ENCODE measurements around the gene SETBP1. TPM values are rescaled to one million over a fixed set of nuclear protein-coding genes. Genes with fewer than 3 reads are reported as not detected.

SETBP1 gene
- polyA plus RNA-seq, 6 donors from 2014 or later: 6.0 to 20.2 (median 10.0) TPM

GRCh38 chr18:44981121-44981520 lies 300.4 kb downstream of the SETBP1 start:
- Mint-ChIP-seq H3K27me3 (no peaks in the 10 kb centered on the region), H3K9me3 (no peaks in the 10 kb centered on the region), H3K4me3 (no peak overlapping the region), H3K36me3 (peaks cover 8 to 12% of the 10 kb centered on the region in 2 donors), H3K27ac (peak overlapping the region in 2 of 6 donors; percentile 57 to 74), H3K4me1 (peaks cover 25 to 34% (median 29%) of the 10 kb centered on the region in 3 donors)
- ATAC-seq (ENCODE audit: low read depth in 2 of 2): no peak
- no peak for DNase-seq

DNA sequence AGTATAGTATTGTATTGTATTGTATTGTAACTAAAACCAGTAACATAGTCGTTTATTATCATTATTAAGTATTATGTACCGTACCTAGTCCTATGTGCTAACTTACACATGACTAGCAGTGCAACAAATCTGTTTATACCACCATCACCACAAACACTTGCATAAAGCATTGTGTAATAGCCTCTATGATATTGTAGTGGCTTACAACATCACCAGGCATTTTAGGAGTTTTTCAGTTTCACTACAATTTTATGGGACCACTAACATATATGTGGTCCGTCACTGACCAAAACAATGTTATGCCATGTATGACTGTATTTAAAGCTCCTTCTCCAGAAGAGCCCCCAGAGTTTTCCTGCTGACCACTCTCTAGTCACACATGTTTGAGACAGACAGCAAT lies 306.2 kb downstream of the SETBP1 start:
- DNase-seq (no peak), ATAC-seq (ENCODE audit: low read depth in 2 of 2) (no peak)
- Mint-ChIP-seq H3K4me3 (no peak overlapping the region), H3K27ac (no peak overlapping the region), H3K9me3 (peaks cover 0 to 20% (median 7%) of the 10 kb centered on the region in 7 donors), H3K27me3 (no peaks in the 10 kb centered on the region), H3K36me3 (peaks cover 0 to 8% of the 10 kb centered on the region in 2 donors), H3K4me1 (peaks cover 9 to 11% (median 10%) of the 10 kb centered on the region in 3 donors)

GRCh38 chr18:44987371-44987770 lies 306.7 kb downstream of the SETBP1 start:
- no peak overlapping the region for H3K27ac Mint-ChIP-seq
- peaks cover 0 to 8% of the 10 kb centered on the region in 2 donors for H3K36me3 Mint-ChIP-seq
- DNase-seq (no peak), ATAC-seq (ENCODE audit: low read depth in 2 of 2) (no peak)
- H3K9me3 Mint-ChIP-seq: peaks cover 0 to 20% (median 7%) of the 10 kb centered on the region in 7 donors
- peaks cover 8 to 10% (median 9%) of the 10 kb centered on the region in 3 donors for H3K4me1 Mint-ChIP-seq
- H3K27me3 Mint-ChIP-seq: no peaks in the 10 kb centered on the region
- no peak overlapping the region for H3K4me3 Mint-ChIP-seq

DNA sequence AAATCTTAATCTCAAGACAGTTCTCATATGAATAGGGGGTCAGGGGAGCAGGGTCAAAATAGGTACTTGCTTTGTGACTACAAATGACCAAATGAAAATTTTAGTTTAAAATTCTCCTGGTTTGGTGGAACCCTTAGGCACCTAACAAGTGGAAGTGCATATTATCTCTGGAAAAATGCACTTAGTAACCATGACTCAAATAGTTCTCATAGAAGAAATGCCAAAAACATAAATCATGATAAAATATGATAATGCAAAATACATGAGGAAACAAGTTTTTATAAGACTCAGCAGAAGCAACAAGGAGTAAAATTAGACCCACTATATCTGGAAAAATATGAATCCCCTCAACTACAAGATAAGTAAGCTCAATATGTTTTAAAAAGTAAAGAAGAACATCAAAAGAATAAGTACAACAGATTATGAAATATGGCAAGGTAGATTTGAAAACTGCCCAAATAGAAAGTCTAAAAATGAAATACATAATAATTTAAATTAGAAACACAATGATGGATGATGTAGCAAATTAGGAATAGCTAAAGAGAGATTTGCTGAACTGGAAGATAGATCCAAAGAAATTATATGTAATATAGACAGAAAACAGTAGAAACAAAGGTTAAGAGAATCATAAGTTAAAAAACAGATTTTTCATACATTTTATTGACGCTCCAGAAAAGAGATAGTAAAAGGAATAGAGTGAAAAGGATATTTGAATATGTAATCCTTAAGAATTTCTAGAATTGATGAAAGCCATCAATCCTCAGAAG lies 308.3 kb downstream of the SETBP1 start:
- H3K27me3 Mint-ChIP-seq: no peaks in the 10 kb centered on the region
- H3K4me1 Mint-ChIP-seq: peaks cover 4 to 6% (median 5%) of the 10 kb centered on the region in 3 donors
- peaks cover 0 to 20% (median 7%) of the 10 kb centered on the region in 7 donors for H3K9me3 Mint-ChIP-seq
- ATAC-seq (ENCODE audit: low read depth in 2 of 2): no peak
- no peak overlapping the region for H3K4me3 Mint-ChIP-seq
- H3K36me3 Mint-ChIP-seq: peaks cover 0 to 8% of the 10 kb centered on the region in 2 donors
- DNase-seq: no peak
- H3K27ac Mint-ChIP-seq: peak overlapping the region in 1 of 6 donors; percentile 7

GRCh38 chr18:44996261-44996660 lies 315.6 kb downstream of the SETBP1 start:
- Mint-ChIP-seq H3K4me3 (peak overlapping the region in 3 of 8 donors; percentile 12 to 74 (median 36)), H3K4me1 (peaks cover 11 to 19% (median 12%) of the 10 kb centered on the region in 3 donors), H3K27ac (peak overlapping the region in 5 of 6 donors; percentile 37 to 96 (median 64)), H3K9me3 (peaks cover 0 to 10% (median 0%) of the 10 kb centered on the region in 7 donors), H3K27me3 (no peaks in the 10 kb centered on the region), H3K36me3 (peaks cover 18 to 27% of the 10 kb centered on the region in 2 donors)
- DNase-seq (peak; percentile 17), ATAC-seq (ENCODE audit: low read depth in 2 of 2) (peak; percentile 85 to 86)

GRCh38 chr18:44997174-44997573 lies 316.5 kb downstream of the SETBP1 start:
- ATAC-seq (ENCODE audit: low read depth in 2 of 2): no peak
- H3K36me3 Mint-ChIP-seq: peaks cover 18 to 27% of the 10 kb centered on the region in 2 donors

GRCh38 chr18:44998360-44998759 lies 317.7 kb downstream of the SETBP1 start:
- H3K27me3 Mint-ChIP-seq: no peaks in the 10 kb centered on the region
- no peak overlapping the region for H3K27ac Mint-ChIP-seq
- no peak for DNase-seq
- H3K36me3 Mint-ChIP-seq: peaks cover 18 to 27% of the 10 kb centered on the region in 2 donors
- peaks cover 0 to 10% (median 0%) of the 10 kb centered on the region in 7 donors for H3K9me3 Mint-ChIP-seq
- no peak for ATAC-seq (ENCODE audit: low read depth in 2 of 2)
- H3K4me1 Mint-ChIP-seq: peaks cover 11 to 22% (median 12%) of the 10 kb centered on the region in 3 donors
- no peak overlapping the region for H3K4me3 Mint-ChIP-seq

More at GRCh38 chr18:44997174-44997573, 316.5 kb downstream of the SETBP1 start:
- H3K4me3 Mint-ChIP-seq: no peak overlapping the region
- H3K4me1 Mint-ChIP-seq: peaks cover 11 to 22% (median 12%) of the 10 kb centered on the region in 3 donors
- H3K27me3 Mint-ChIP-seq: no peaks in the 10 kb centered on the region
- peak overlapping the region in 1 of 6 donors; percentile 66 for H3K27ac Mint-ChIP-seq
- no peak for DNase-seq
- H3K9me3 Mint-ChIP-seq: peaks cover 0 to 10% (median 0%) of the 10 kb centered on the region in 7 donors

GRCh38 chr18:45004546-45005080 lies 323.9 kb downstream of the SETBP1 start:
- peaks cover 27 to 40% (median 31%) of the 10 kb centered on the region in 3 donors for H3K4me1 Mint-ChIP-seq
- DNase-seq: no peak
- no peak for ATAC-seq (ENCODE audit: low read depth in 2 of 2)

DNA sequence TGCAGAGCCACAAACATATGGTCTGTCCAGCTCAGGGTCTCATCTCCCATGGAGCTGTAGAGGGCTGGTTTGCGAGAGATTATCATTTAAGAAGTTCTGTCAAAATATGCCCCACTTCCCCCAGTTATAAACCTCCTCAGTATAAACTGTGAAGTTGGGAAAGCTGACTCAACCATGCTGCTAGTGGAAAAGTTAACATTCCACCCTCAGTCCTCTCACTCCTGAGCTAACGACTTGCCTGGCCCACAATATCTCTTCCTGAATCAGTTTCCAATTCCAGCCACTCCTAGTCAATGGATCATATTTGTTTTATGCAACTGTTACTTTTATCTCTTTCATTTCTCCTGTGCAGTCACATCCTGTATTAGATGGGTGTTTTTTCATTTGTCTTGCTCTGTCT lies 326.2 kb downstream of the SETBP1 start:
- peaks cover 0 to 1% (median 0%) of the 10 kb centered on the region in 7 donors for H3K9me3 Mint-ChIP-seq
- H3K4me3 Mint-ChIP-seq: no peak overlapping the region
- ATAC-seq (ENCODE audit: low read depth in 2 of 2) (no peak), DNase-seq (no peak)
- H3K36me3 Mint-ChIP-seq: peaks cover 4 to 21% of the 10 kb centered on the region in 2 donors
- H3K27ac Mint-ChIP-seq: peak overlapping the region in 1 of 6 donors; percentile 42
- H3K27me3 Mint-ChIP-seq: no peaks in the 10 kb centered on the region
- H3K4me1 Mint-ChIP-seq: peaks cover 38 to 56% (median 38%) of the 10 kb centered on the region in 3 donors

More at GRCh38 chr18:45004546-45005080, 323.9 kb downstream of the SETBP1 start:
- Mint-ChIP-seq H3K27me3 (no peaks in the 10 kb centered on the region), H3K4me3 (no peak overlapping the region), H3K36me3 (peaks cover 0 to 15% of the 10 kb centered on the region in 2 donors), H3K27ac (peak overlapping the region in 4 of 6 donors; percentile 38 to 84 (median 59)), H3K9me3 (no peaks in the 10 kb centered on the region)

GRCh38 chr18:45007531-45007930 lies 326.8 kb downstream of the SETBP1 start:
- Mint-ChIP-seq H3K4me3 (peak overlapping the region in 1 of 8 donors; percentile 13), H3K4me1 (peaks cover 38 to 55% (median 41%) of the 10 kb centered on the region in 3 donors), H3K36me3 (peaks cover 10 to 27% of the 10 kb centered on the region in 2 donors), H3K27me3 (no peaks in the 10 kb centered on the region), H3K9me3 (peaks cover 0 to 4% (median 0%) of the 10 kb centered on the region in 7 donors), H3K27ac (peak overlapping the region in 4 of 6 donors; percentile 30 to 68 (median 41))
- ATAC-seq (ENCODE audit: low read depth in 2 of 2) (no peak), DNase-seq (no peak)

DNA sequence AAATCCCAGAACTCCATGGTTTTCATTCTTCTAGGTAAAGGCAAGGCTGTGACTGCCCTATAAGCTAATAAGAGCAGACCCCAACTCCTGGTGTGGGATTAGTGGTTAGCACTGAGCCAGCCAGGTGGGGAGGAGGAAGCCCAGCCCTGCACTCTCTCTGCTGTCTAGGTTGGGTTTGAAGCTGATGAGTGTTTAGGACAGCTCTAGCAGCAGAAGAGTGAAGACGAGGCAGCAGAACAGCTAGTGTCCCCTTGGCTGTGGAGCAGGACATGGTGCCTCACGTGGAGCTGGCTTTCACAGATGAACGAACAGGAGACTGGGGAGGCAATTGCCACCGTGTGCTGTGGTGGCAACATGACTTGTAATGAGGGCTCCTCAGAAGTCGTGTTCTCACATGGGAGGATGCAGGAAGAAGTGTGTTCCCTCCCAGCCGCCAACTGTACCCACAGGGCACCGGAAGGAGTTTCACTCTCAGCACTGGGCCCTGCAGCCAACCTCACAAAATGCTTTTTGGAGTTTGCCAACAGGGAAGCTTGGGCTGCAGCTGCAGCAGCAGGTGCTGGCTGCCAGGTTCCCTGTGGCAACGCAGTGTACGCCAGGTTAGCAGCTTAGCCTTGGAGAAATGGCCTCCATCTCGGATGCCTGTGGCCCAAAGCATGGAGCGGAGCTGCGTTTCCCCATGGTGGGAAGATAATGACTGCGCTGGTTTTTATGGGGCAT lies 328.2 kb downstream of the SETBP1 start:
- ATAC-seq (ENCODE audit: low read depth in 2 of 2): peak; percentile 41 to 48

GRCh38 chr18:45009756-45010155 lies 329.1 kb downstream of the SETBP1 start:
- Mint-ChIP-seq H3K27ac (peak overlapping the region in 5 of 6 donors; percentile 10 to 95 (median 56)), H3K27me3 (no peaks in the 10 kb centered on the region), H3K4me3 (peak overlapping the region in 5 of 8 donors; percentile 7 to 71 (median 48)), H3K4me1 (peaks cover 38 to 58% (median 45%) of the 10 kb centered on the region in 3 donors), H3K36me3 (peaks cover 12 to 23% of the 10 kb centered on the region in 2 donors), H3K9me3 (peaks cover 0 to 4% (median 0%) of the 10 kb centered on the region in 7 donors)
- no peak for DNase-seq
- no peak for ATAC-seq (ENCODE audit: low read depth in 2 of 2)

More for the DNA sequence above, 328.2 kb downstream of the SETBP1 start:
- DNase-seq: no peak
- Mint-ChIP-seq H3K27me3 (no peaks in the 10 kb centered on the region), H3K36me3 (peaks cover 12 to 30% of the 10 kb centered on the region in 2 donors), H3K4me3 (peak overlapping the region in 7 of 8 donors; percentile 36 to 78 (median 64)), H3K4me1 (peaks cover 38 to 55% (median 43%) of the 10 kb centered on the region in 3 donors), H3K27ac (peak overlapping the region; percentile 30 to 94 (median 72)), H3K9me3 (peaks cover 0 to 4% (median 0%) of the 10 kb centered on the region in 7 donors)

DNA sequence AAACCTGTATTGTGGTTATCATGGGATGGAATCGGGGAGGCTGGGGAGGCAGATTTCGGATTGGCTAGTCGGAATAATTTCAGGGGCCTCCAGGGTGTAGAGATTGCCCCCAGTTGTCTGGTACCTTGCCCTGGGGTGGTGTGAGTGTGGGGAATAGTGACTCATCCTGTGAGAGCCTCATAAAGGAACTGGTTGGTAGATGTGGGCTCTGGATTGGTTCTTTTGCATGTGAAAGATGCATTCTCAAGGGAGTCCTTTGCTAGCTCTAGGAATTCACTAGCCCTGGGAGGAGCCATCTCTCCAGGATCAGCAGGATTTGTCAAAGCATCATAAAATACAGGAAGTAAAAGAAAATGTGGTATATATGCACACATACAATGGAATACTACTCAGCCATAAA lies 331.6 kb downstream of the SETBP1 start:
- no peaks in the 10 kb centered on the region for H3K27me3 Mint-ChIP-seq
- DNase-seq (no peak), ATAC-seq (ENCODE audit: low read depth in 2 of 2) (no peak)
- peaks cover 12 to 18% of the 10 kb centered on the region in 2 donors for H3K36me3 Mint-ChIP-seq
- peak overlapping the region in 1 of 6 donors; percentile 53 for H3K27ac Mint-ChIP-seq
- no peak overlapping the region for H3K4me3 Mint-ChIP-seq
- H3K4me1 Mint-ChIP-seq: peaks cover 27 to 54% (median 52%) of the 10 kb centered on the region in 3 donors
- peaks cover 0 to 4% (median 0%) of the 10 kb centered on the region in 7 donors for H3K9me3 Mint-ChIP-seq

Measured in naive B cell (primary cell).